K562 (cell line): ENCODE data around the gene COQ9. TPM values are rescaled to one million over a fixed set of nuclear protein-coding genes. Genes with fewer than 3 reads are reported as not detected.

Source experiments
- ATAC-seq: fragments of 200-7000 bp; cut with Tn5 transposase; 3 replicates; pipeline ENCODE4 v1.9.1; 2020; ENCODE audit warnings: moderate library complexity
- BruUV-seq: library from RNA; stranded (reverse); fragments of 400-500 nt; replicated peaks from 2 replicates; lab custom pipeline; 2021; lab: Mats Ljungman, UMichigan
- CTCF ChIA-PET: fragments of 300-600 bp; formaldehyde crosslinking; extraction: SDS; loops from one replicate; lab custom pipeline; 2021; ENCODE audit warnings: low intra/inter-chr PET ratio; lab: Yijun Ruan, JAX
- POLR2A ChIA-PET: fragments of 300-600, 350-650 bp; sonication (Branson Sonifier 250); formaldehyde crosslinking; extraction: SDS; loops from one replicate; lab custom pipeline; 2021; ENCODE audit warnings: antibody characterized with exemption, inconsistent platforms; lab: Yijun Ruan, JAX
- DNase-seq, 4 experiments: peaks; one replicate each; pipeline versions ENCODE4 v3.0.0 to v3.0.0-alpha.2; 2011 to 2018; ENCODE audit warnings: low spot score in 3 of 4, mixed read lengths in 3 of 4; ENCODE audit errors: extremely low read depth in 1 of 4
- FAIRE-seq: peaks from 2 replicates; lab custom pipeline; 2011; peaks lifted over from hg19 to GRCh38; lab: Jason Lieb, UNC
- H2AFZ ChIP-seq: 2 replicates; pipeline ENCODE4 v1.6.0; 2011; ENCODE audit warnings: low read depth, low read length, control low read depth, inconsistent platforms
- H3K27ac ChIP-seq: fragments of 200-600 bp; 3 replicates; pipeline ENCODE4 v1.8.0; 2011; ENCODE audit warnings: low read depth, mild to moderate bottlenecking, control low read depth, inconsistent platforms, low read length, moderate library complexity, mixed read lengths; ENCODE audit errors: extremely low read depth
- H3K27me3 ChIP-seq, 2 experiments: fragments of 300-600 bp in 1 of 2; 2 replicates in 1 of 2; 3 replicates in 1 of 2; pipeline versions ENCODE4 v1.6.0 to v1.8.0; 2011; ENCODE audit warnings: inconsistent platforms in 2 of 2, low read length in 2 of 2, mild to moderate bottlenecking in 1 of 2, mixed read lengths in 1 of 2, moderate library complexity in 1 of 2; ENCODE audit not compliant: control insufficient read depth in 2 of 2, insufficient read depth in 2 of 2
- H3K36me3 ChIP-seq: fragments of 300-600 bp; 3 replicates; pipeline ENCODE4 v1.8.0; 2011; ENCODE audit warnings: mild to moderate bottlenecking, low read length, inconsistent platforms; ENCODE audit not compliant: control insufficient read depth, insufficient read depth
- H3K4me1 ChIP-seq, 2 experiments: fragments of 200-600 bp in 1 of 2; replicated peaks in 1 of 2; 2 replicates in 1 of 2; 3 replicates in 1 of 2; pipeline versions ENCODE4 v1.5.1 to v1.8.0; 2011; ENCODE audit warnings: inconsistent platforms in 2 of 2, low read length in 2 of 2, mild to moderate bottlenecking in 1 of 2, mixed read lengths in 1 of 2, moderate library complexity in 1 of 2; ENCODE audit not compliant: control insufficient read depth in 2 of 2, insufficient read depth in 2 of 2
- H3K4me2 ChIP-seq: 2 replicates; pipeline ENCODE4 v1.6.1; 2011; ENCODE audit warnings: low read length, control low read depth, inconsistent platforms, mixed read lengths; ENCODE audit not compliant: insufficient read depth
- H3K4me3 ChIP-seq: fragments of 200-600 bp; sonication (generic), shearing (Covaris generic); 2 replicates; pipeline ENCODE4 v1.5.1; 2016; ENCODE audit warnings: control low read depth, inconsistent platforms
- H3K79me2 ChIP-seq: fragments of 200-600 bp; 3 replicates; pipeline ENCODE4 v1.8.0; 2011; ENCODE audit warnings: low read length, inconsistent platforms; ENCODE audit not compliant: control insufficient read depth, insufficient read depth
- H3K9ac ChIP-seq, 2 experiments: 2 replicates each; pipeline versions ENCODE4 v1.6.0 to v1.6.1; 2011; ENCODE audit warnings: low read depth in 2 of 2, low read length in 2 of 2, control low read depth in 1 of 2, inconsistent platforms in 1 of 2, mild to moderate bottlenecking in 1 of 2, mixed read lengths in 1 of 2; ENCODE audit not compliant: insufficient read depth in 1 of 2
- H3K9me1 ChIP-seq: one replicate; pipeline ENCODE4 v1.6.0; 2011; ENCODE audit warnings: inconsistent platforms, mild to moderate bottlenecking, low read length, moderate library complexity; ENCODE audit not compliant: control insufficient read depth, insufficient read depth
- H3K9me3 ChIP-seq: replicated peaks from 2 replicates; pipeline ENCODE4 v1.5.1; 2011; ENCODE audit warnings: low read depth, low read length, inconsistent platforms; ENCODE audit not compliant: control insufficient read depth, insufficient read depth
- H4K20me1 ChIP-seq: replicated peaks from 2 replicates; pipeline ENCODE4 v1.6.1; 2011; ENCODE audit warnings: low read length, inconsistent platforms, mixed read lengths; ENCODE audit not compliant: control insufficient read depth, insufficient read depth
- CTBP1 ChIP-seq: fragments of 450-650 bp; IDR thresholded peaks from 2 replicates; pipeline ENCODE4 v1.6.1; 2016; ENCODE audit warnings: borderline replicate concordance
- EGR1 ChIP-seq: fragments of 450-650 bp; conservative IDR thresholded peaks from 2 replicates; pipeline ENCODE4 v1.6.1; 2017; ENCODE audit warnings: mild to moderate bottlenecking
- HLTF ChIP-seq: fragments of 450-650 bp; IDR thresholded peaks from 2 replicates; pipeline ENCODE4 v1.6.1; 2016
- MEIS2 ChIP-seq: fragments of 450-650 bp; IDR thresholded peaks from 2 replicates; pipeline ENCODE4 v1.6.1; 2014; ENCODE audit warnings: mild to moderate bottlenecking; ENCODE audit not compliant: partially characterized antibody
- ZEB2 ChIP-seq: fragments of 450-650 bp; IDR thresholded peaks from 2 replicates; pipeline ENCODE4 v1.6.1; 2016
- WGBS: fragments of 100-300 bp; shearing (Covaris generic); methylation state at CpG from one replicate; pipeline ENCODE4 v1.1.6; 2016; ENCODE audit warnings: low coverage, mixed read lengths; ENCODE audit not compliant: insufficient coverage; ENCODE audit errors: missing lambda C conversion rate; 5-methylcytosine and 5-hydroxymethylcytosine counted together
- in situ Hi-C: fragments of 300-500 bp; cut with MboI; formaldehyde crosslinking; loops from 4 replicates; pipeline ENCODE4 v1.15.0; 2018; ENCODE audit warnings: inconsistent platforms, mixed read lengths
- intact Hi-C: fragments of 100-400 bp; cut with micrococcal nuclease; formaldehyde crosslinking; loops from 2 replicates; pipeline ENCODE4 v1.14.2; 2022
- polyA plus RNA-seq, 8 experiments: library from polyadenylated mRNA; depleted of rRNA in 4 of 8; stranded (reverse) in 5 of 8; unstranded in 3 of 8; fragments of >200 nt; fragmentation: Nextera tagmentation in 2 of 8; fragmentation: Illumina TruSeq in 1 of 8; extraction: Ambion mirVana in 2 of 8; extraction: Trizol in 1 of 8; gene quantifications; 2 replicates each; pipeline versions ENCODE4 v1.2.1 to v1.2.3, GENCODE V29; 2011 to 2014; ENCODE audit warnings: inconsistent platforms in 1 of 8, missing spikeins in 1 of 8
- total RNA-seq, 7 experiments: library from RNA; depleted of rRNA in 6 of 7; stranded (reverse); fragments of >200 nt in 6 of 7; fragmentation: Illumina TruSeq in 2 of 7; extraction: Trizol in 2 of 7; gene quantifications; 2 replicates each; pipeline versions ENCODE4 v1.2.1 to v1.2.3, GENCODE V29; 2011 to 2021; ENCODE audit warnings: low replicate concordance in 1 of 7
- TF ChIP-seq, protein P1 (sequence below): fragments of 250-450 bp; sonication (Bioruptor Pico); IDR thresholded peaks from 2 replicates; pipeline ENCODE4 v1.8.0; 2022; ENCODE audit warnings: moderate library complexity, mild to moderate bottlenecking, inconsistent platforms
- TF ChIP-seq, protein P2 (sequence below), 2 experiments: IDR thresholded peaks; 2 replicates each; pipeline ENCODE4 v1.6.1; 2012; ENCODE audit warnings: improper control_type of control experiment in 2 of 2, low read depth in 2 of 2, low read length in 2 of 2, borderline replicate concordance in 1 of 2
- TF ChIP-seq, protein P3 (sequence below): fragments of 450-650 bp; IDR thresholded peaks from 2 replicates; pipeline ENCODE4 v1.6.1; 2016

The COQ9 gene
- total and polyA plus RNA-seq, 9 of the 15 experiments (the other 6 are each of a cell fraction or from before 2014, with no cell fraction given), result 35.0 to 139 (median 71.4) TPM

DNA sequence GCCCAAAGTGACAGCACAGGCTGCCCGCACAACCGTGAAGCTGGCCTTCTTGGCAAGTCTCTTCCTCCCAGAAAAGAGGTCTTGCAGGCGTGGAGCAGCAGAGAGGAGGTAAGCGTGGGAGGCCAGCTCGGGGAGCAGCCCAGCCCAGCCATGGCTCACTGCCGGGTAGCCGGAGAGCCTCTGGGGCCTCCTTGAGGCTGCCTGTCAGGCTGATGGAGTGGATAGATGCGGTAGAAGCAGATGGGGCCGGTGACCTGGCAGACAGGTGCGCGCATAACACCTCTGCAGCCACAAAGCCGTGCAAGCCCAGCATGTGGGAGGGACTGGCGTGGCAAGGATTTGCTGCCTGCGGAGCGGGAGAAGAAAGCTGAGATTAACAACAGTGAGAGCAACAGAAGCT is 56.1 kb downstream of the COQ9 start:
- Histone ChIP-seq H3K4me3 (no peak overlapping the region), H3K9me3 (no peaks in the 10 kb centered on the region), H2AFZ (no peak overlapping the region), H3K4me1 (peaks cover 8 to 10% of the 10 kb centered on the region in 2 experiments; a peak in 4 of 5 replicates), H3K9me1 (no peaks in the 10 kb centered on the region), H3K27ac (no peak overlapping the region), H3K4me2 (no peak overlapping the region), H3K9ac (peak overlapping the region in 1 of 2 experiments; percentile 16; a peak in 1 of 4 replicates), H3K27me3 (peaks cover 0 to 31% of the 10 kb centered on the region in 2 experiments; a peak in 3 of 5 replicates), H3K36me3 (no peaks in the 10 kb centered on the region), H4K20me1 (no peaks in the 10 kb centered on the region), H3K79me2 (no peaks in the 10 kb centered on the region)
- DNase-seq (peak in 3 of 4 experiments; percentile 46 to 54 (median 48)), FAIRE-seq (no peak), ATAC-seq (peak; percentile 68)
- TF ChIP-seq MEIS2 (peak; percentile 14), EGR1 (0 out of 2 replicates have a peak, but pooled peaks have one; percentile 10), HLTF (no peak), CTBP1 (0 out of 2 replicates have a peak, but pooled peaks have one; percentile 31), ZEB2 (no peak)
- TF ChIP-seq, protein P1, sequence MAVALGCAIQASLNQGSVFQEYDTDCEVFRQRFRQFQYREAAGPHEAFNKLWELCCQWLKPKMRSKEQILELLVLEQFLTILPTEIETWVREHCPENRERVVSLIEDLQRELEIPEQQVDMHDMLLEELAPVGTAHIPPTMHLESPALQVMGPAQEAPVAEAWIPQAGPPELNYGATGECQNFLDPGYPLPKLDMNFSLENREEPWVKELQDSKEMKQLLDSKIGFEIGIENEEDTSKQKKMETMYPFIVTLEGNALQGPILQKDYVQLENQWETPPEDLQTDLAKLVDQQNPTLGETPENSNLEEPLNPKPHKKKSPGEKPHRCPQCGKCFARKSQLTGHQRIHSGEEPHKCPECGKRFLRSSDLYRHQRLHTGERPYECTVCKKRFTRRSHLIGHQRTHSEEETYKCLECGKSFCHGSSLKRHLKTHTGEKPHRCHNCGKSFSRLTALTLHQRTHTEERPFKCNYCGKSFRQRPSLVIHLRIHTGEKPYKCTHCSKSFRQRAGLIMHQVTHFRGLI (CRISPR knock-in tag), result peak; percentile 49; the same call in 1 of the 2 replicates
- TF ChIP-seq, protein P2, sequence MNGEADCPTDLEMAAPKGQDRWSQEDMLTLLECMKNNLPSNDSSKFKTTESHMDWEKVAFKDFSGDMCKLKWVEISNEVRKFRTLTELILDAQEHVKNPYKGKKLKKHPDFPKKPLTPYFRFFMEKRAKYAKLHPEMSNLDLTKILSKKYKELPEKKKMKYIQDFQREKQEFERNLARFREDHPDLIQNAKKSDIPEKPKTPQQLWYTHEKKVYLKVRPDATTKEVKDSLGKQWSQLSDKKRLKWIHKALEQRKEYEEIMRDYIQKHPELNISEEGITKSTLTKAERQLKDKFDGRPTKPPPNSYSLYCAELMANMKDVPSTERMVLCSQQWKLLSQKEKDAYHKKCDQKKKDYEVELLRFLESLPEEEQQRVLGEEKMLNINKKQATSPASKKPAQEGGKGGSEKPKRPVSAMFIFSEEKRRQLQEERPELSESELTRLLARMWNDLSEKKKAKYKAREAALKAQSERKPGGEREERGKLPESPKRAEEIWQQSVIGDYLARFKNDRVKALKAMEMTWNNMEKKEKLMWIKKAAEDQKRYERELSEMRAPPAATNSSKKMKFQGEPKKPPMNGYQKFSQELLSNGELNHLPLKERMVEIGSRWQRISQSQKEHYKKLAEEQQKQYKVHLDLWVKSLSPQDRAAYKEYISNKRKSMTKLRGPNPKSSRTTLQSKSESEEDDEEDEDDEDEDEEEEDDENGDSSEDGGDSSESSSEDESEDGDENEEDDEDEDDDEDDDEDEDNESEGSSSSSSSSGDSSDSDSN (IDR thresholded peaks at IDR 0.05; ENCODE audit: borderline replicate concordance in 1 of 2, low read depth in 2 of 2, low read length in 2 of 2), result 0 out of 4 replicates have a peak, but pooled peaks of 1 of the 2 experiments have one; percentile 44
- TF ChIP-seq, protein P3, sequence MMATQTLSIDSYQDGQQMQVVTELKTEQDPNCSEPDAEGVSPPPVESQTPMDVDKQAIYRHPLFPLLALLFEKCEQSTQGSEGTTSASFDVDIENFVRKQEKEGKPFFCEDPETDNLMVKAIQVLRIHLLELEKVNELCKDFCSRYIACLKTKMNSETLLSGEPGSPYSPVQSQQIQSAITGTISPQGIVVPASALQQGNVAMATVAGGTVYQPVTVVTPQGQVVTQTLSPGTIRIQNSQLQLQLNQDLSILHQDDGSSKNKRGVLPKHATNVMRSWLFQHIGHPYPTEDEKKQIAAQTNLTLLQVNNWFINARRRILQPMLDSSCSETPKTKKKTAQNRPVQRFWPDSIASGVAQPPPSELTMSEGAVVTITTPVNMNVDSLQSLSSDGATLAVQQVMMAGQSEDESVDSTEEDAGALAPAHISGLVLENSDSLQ, result peak; percentile 50
- in situ Hi-C loops (no loop called here), intact Hi-C loops (no loop called here)
- no TSS peak for BruUV-seq
- WGBS, result 15% methylated on average over 15 of the region's 15 CpGs
- CTCF ChIA-PET, result no interaction called here
- POLR2A ChIA-PET, result interaction anchor here (0.7 to 1.0 kb wide), 4 partner anchors 11 to 38 kb away, joined by 3 to 4 read pairs (median 3); no protein-coding TSS in a partner anchor
